H1 (cell line): ENCODE data around the gene TP63. TPM values are rescaled to one million over a fixed set of nuclear protein-coding genes. Genes with fewer than 3 reads are reported as not detected.

Experiments used
- CTCF ChIA-PET: fragments of 300-600 bp; sonication (Branson Sonifier 250); formaldehyde crosslinking; loops from one replicate; lab custom pipeline; 2021; ENCODE audit not compliant: partially characterized antibody; lab: Charles Lee
- POLR2A ChIA-PET: fragments of 300-600 bp; sonication (Branson Sonifier 250); formaldehyde crosslinking; loops from one replicate; lab custom pipeline; 2021; ENCODE audit warnings: inconsistent platforms; ENCODE audit not compliant: partially characterized antibody; lab: Charles Lee
- DNase-seq, 2 experiments: peaks; one replicate each; pipeline versions ENCODE4 v3.0.0 to v3.0.0-alpha.2; 2010 to 2022; ENCODE audit warnings: low spot score in 2 of 2, low read depth in 1 of 2, mixed read lengths in 1 of 2
- FAIRE-seq: peaks from 2 replicates; lab custom pipeline; 2011; peaks lifted over from hg19 to GRCh38; lab: Jason Lieb, UNC
- H2AFZ ChIP-seq: 2 replicates; pipeline ENCODE4 v1.8.1; 2012; ENCODE audit warnings: low read length, inconsistent platforms
- H2AK5ac ChIP-seq: 2 replicates; pipeline ENCODE4 v1.6.1; 2013; ENCODE audit warnings: low read depth, low read length
- H2BK120ac ChIP-seq: replicated peaks from 2 replicates; pipeline ENCODE3; 2013; ENCODE audit warnings: low read depth, low read length, inconsistent platforms
- H2BK12ac ChIP-seq: 2 replicates; pipeline ENCODE4 v1.6.1; 2013; ENCODE audit warnings: low read depth, low read length
- H2BK15ac ChIP-seq: 2 replicates; pipeline ENCODE4 v1.6.1; 2013; ENCODE audit warnings: low read length
- H2BK20ac ChIP-seq: 2 replicates; pipeline ENCODE4 v1.6.1; 2013; ENCODE audit warnings: low read length
- H2BK5ac ChIP-seq: 2 replicates; pipeline ENCODE4 v1.6.1; 2013; ENCODE audit warnings: low read depth, low read length
- H3K14ac ChIP-seq: 2 replicates; pipeline ENCODE4 v1.6.1; 2013; ENCODE audit warnings: inconsistent platforms; ENCODE audit not compliant: insufficient read length
- H3K18ac ChIP-seq: 2 replicates; pipeline ENCODE4 v1.6.1; 2013; ENCODE audit warnings: low read length; ENCODE audit errors: extremely low read depth
- H3K23ac ChIP-seq: 2 replicates; pipeline ENCODE4 v1.6.1; 2013; ENCODE audit warnings: inconsistent platforms; ENCODE audit not compliant: insufficient read length
- H3K23me2 ChIP-seq: 2 replicates; pipeline ENCODE4 v1.6.1; 2013; ENCODE audit warnings: low read depth, low read length
- H3K27ac ChIP-seq: 2 replicates; pipeline ENCODE4 v1.6.1; 2011; ENCODE audit warnings: low read depth, low read length, inconsistent platforms
- H3K27me3 ChIP-seq, 4 experiments: replicated peaks in 1 of 4; 1 replicate in 1 of 4; 2 replicates in 3 of 4; pipeline versions ENCODE4 v1.6.1 to v1.8.1; 2011 to 2013; ENCODE audit warnings: low read length in 3 of 4, mild to moderate bottlenecking in 3 of 4, inconsistent platforms in 2 of 4, mixed read lengths in 2 of 4, moderate library complexity in 1 of 4; ENCODE audit not compliant: control insufficient read depth in 3 of 4, insufficient read depth in 3 of 4; ENCODE audit errors: extremely low read depth in 1 of 4
- H3K36me3 ChIP-seq, 4 experiments: 2 replicates each; pipeline versions ENCODE4 v1.6.1 to v1.8.1; 2011 to 2013; ENCODE audit warnings: mild to moderate bottlenecking in 4 of 4, low read length in 3 of 4, moderate library complexity in 2 of 4, control low read depth in 1 of 4, inconsistent platforms in 1 of 4; ENCODE audit not compliant: insufficient read depth in 4 of 4, control insufficient read depth in 2 of 4
- H3K4ac ChIP-seq: replicated peaks from 2 replicates; pipeline ENCODE3; 2013; ENCODE audit warnings: low read length, low read depth, mixed read lengths, inconsistent platforms; ENCODE audit not compliant: insufficient read length
- H3K4me1 ChIP-seq, 4 experiments: replicated peaks in 1 of 4; 1 replicate in 1 of 4; 2 replicates in 3 of 4; pipeline versions ENCODE4 v1.6.1 to v1.8.1; 2011 to 2013; ENCODE audit warnings: low read length in 3 of 4, inconsistent platforms in 2 of 4, mixed read lengths in 1 of 4; ENCODE audit not compliant: insufficient read depth in 4 of 4, control insufficient read depth in 3 of 4
- H3K4me2 ChIP-seq, 2 experiments: 2 replicates each; pipeline versions ENCODE4 v1.6.1 to v1.8.1; 2011 to 2013; ENCODE audit warnings: low read depth in 2 of 2, low read length in 2 of 2, control low read depth in 1 of 2, inconsistent platforms in 1 of 2, mild to moderate bottlenecking in 1 of 2; ENCODE audit not compliant: insufficient read depth in 1 of 2
- H3K4me3 ChIP-seq, 4 experiments: fragments of 200-600, 300-600 bp in 1 of 4; sonication (generic), shearing (Covaris generic), sonication (Bioruptor Twin) in 1 of 4; 2 replicates each; pipeline versions ENCODE4 v1.5.1 to v1.8.1; 2011 to 2016; ENCODE audit warnings: low read length in 4 of 4, low read depth in 3 of 4, control low read depth in 2 of 4, inconsistent platforms in 2 of 4, mild to moderate bottlenecking in 2 of 4, mixed read lengths in 1 of 4, moderate library complexity in 1 of 4; ENCODE audit not compliant: insufficient read depth in 2 of 4; ENCODE audit errors: extremely low read depth in 1 of 4
- H3K56ac ChIP-seq: replicated peaks from 2 replicates; pipeline ENCODE3; 2013; ENCODE audit warnings: low read depth, mild to moderate bottlenecking, mixed read lengths, low read length, inconsistent platforms; ENCODE audit not compliant: insufficient read length
- H3K79me1 ChIP-seq: 2 replicates; pipeline ENCODE4 v1.6.1; 2013; ENCODE audit warnings: low read depth, low read length, control low read depth
- H3K79me2 ChIP-seq, 2 experiments: 2 replicates each; pipeline versions ENCODE4 v1.6.1 to v1.8.1; 2012 to 2013; ENCODE audit warnings: low read length in 2 of 2, mild to moderate bottlenecking in 2 of 2, inconsistent platforms in 1 of 2; ENCODE audit not compliant: insufficient read depth in 2 of 2, control insufficient read depth in 1 of 2
- H3K9ac ChIP-seq, 4 experiments: replicated peaks in 1 of 4; 1 replicate in 1 of 4; 2 replicates in 3 of 4; pipeline versions ENCODE4 v1.6.1 to v1.8.1; 2011 to 2013; ENCODE audit warnings: low read depth in 3 of 4, low read length in 3 of 4, control low read depth in 2 of 4, mild to moderate bottlenecking in 2 of 4, moderate library complexity in 2 of 4, inconsistent platforms in 1 of 4; ENCODE audit errors: extremely low read depth in 1 of 4
- H3K9me3 ChIP-seq, 2 experiments: 2 replicates each; pipeline versions ENCODE4 v1.6.1 to v1.8.1; 2012 to 2013; ENCODE audit warnings: mild to moderate bottlenecking in 2 of 2, moderate library complexity in 2 of 2, control low read depth in 1 of 2, inconsistent platforms in 1 of 2, low read depth in 1 of 2, low read length in 1 of 2, mixed read lengths in 1 of 2; ENCODE audit not compliant: insufficient read depth in 2 of 2
- H4K20me1 ChIP-seq, 2 experiments: replicated peaks in 1 of 2; 2 replicates each; pipeline versions ENCODE3 to v1.8.1; 2011 to 2013; ENCODE audit warnings: inconsistent platforms in 2 of 2, low read length in 2 of 2, mild to moderate bottlenecking in 1 of 2; ENCODE audit not compliant: insufficient read depth in 2 of 2, control insufficient read depth in 1 of 2
- H4K5ac ChIP-seq: 2 replicates; pipeline ENCODE4 v1.6.1; 2013; ENCODE audit warnings: low read length, low read depth, mixed read lengths, inconsistent platforms; ENCODE audit not compliant: insufficient read length
- H4K8ac ChIP-seq: 2 replicates; pipeline ENCODE4 v1.8.0; 2013; ENCODE audit warnings: mild to moderate bottlenecking, moderate library complexity, low read length, inconsistent platforms; ENCODE audit not compliant: insufficient read depth; ENCODE audit errors: extremely low read depth
- H4K91ac ChIP-seq: replicated peaks from 2 replicates; pipeline ENCODE3; 2013; ENCODE audit warnings: low read length, mixed read lengths, inconsistent platforms; ENCODE audit not compliant: insufficient read length
- ATF2 ChIP-seq: IDR thresholded peaks from 2 replicates; pipeline ENCODE4 v1.6.1; 2012; ENCODE audit warnings: low read length, inconsistent platforms
- CTCF ChIP-seq, 3 experiments: IDR thresholded peaks; 1 replicate in 2 of 3; 2 replicates in 1 of 3; pipeline versions ENCODE4 v1.5.1 to v1.6.1; 2011; ENCODE audit warnings: low read length in 3 of 3, mild to moderate bottlenecking in 3 of 3, inconsistent platforms in 2 of 3, low read depth in 1 of 3, moderate library complexity in 1 of 3; ENCODE audit not compliant: insufficient read depth in 1 of 3; ENCODE audit errors: control extremely low read depth in 1 of 3
- HDAC2 ChIP-seq, 2 experiments: fragments of 300-600 bp in 1 of 2; sonication (generic) in 1 of 2; IDR thresholded peaks; 2 replicates each; pipeline ENCODE4 v1.6.1; 2011 to 2012; ENCODE audit warnings: low read depth in 2 of 2, low read length in 2 of 2, mild to moderate bottlenecking in 2 of 2, moderate library complexity in 2 of 2, borderline replicate concordance in 1 of 2, inconsistent platforms in 1 of 2
- MAX ChIP-seq: IDR thresholded peaks from 2 replicates; pipeline ENCODE4 v1.6.1; 2012; ENCODE audit warnings: inconsistent platforms
- RAD21 ChIP-seq, 2 experiments: IDR thresholded peaks in 1 of 2; conservative IDR thresholded peaks in 1 of 2; 2 replicates each; pipeline ENCODE4 v1.6.1; 2011; ENCODE audit warnings: low read depth in 2 of 2, low read length in 2 of 2, improper control_type of control experiment in 1 of 2, inconsistent platforms in 1 of 2, mild to moderate bottlenecking in 1 of 2, moderate library complexity in 1 of 2
- RBBP5 ChIP-seq: IDR thresholded peaks from 2 replicates; pipeline ENCODE4 v1.7.1; 2012; ENCODE audit warnings: low read depth, mild to moderate bottlenecking, inconsistent platforms, low read length, moderate library complexity, borderline replicate concordance
- SUZ12 ChIP-seq: fragments of 200-600 bp; sonication (generic); IDR thresholded peaks from 2 replicates; pipeline ENCODE4 v1.6.1; 2012; ENCODE audit warnings: mild to moderate bottlenecking, inconsistent platforms, low read length, moderate library complexity, mixed read lengths
- ZNF274 ChIP-seq: IDR thresholded peaks from 2 replicates; pipeline ENCODE4 v1.7.0; 2012; ENCODE audit warnings: low read length, borderline replicate concordance; ENCODE audit errors: extremely low read depth
- WGBS, 2 experiments: shearing (Covaris generic) in 1 of 2; methylation state at CpG; one replicate each; pipeline versions ENCODE4 v1.1.6 to v1.1.7; 2013 to 2015; ENCODE audit warnings: low lambda C conversion rate in 2 of 2, mixed read lengths in 2 of 2, inconsistent platforms in 1 of 2, low coverage in 1 of 2, missing lambda C conversion rate in 1 of 2; ENCODE audit not compliant: insufficient replicate concordance in 2 of 2, insufficient coverage in 1 of 2, insufficient read length in 1 of 2; ENCODE audit errors: extremely low coverage in 1 of 2, missing lambda C conversion rate in 1 of 2; 5-methylcytosine and 5-hydroxymethylcytosine counted together
- polyA plus RNA-seq, 7 experiments: library from polyadenylated mRNA; depleted of rRNA in 3 of 7; stranded (reverse) in 5 of 7; unstranded in 2 of 7; fragments of >200 nt in 5 of 7; fragments of 200-250 nt in 2 of 7; gene quantifications; 1 replicate in 5 of 7; 2 replicates in 1 of 7; 4 replicates in 1 of 7; pipeline versions ENCODE4 v1.2.1 to v1.2.3, GENCODE V29; 2011 to 2013; ENCODE audit warnings: missing spikeins in 2 of 7, mixed read lengths in 2 of 7
- total RNA-seq: library from RNA; stranded (reverse); fragmentation: NEBNext Ultra II Directional; extraction: Animal tissue kit (Norgen Biotek cat#: 25700); gene quantifications from 2 replicates; pipeline ENCODE4 v1.2.1, GENCODE V29; 2021

Gene TP63
- total and polyA plus RNA-seq, 2 of the 8 experiments (the other 6 are each of a cell fraction or from before 2014, with no cell fraction given): not detected

DNA sequence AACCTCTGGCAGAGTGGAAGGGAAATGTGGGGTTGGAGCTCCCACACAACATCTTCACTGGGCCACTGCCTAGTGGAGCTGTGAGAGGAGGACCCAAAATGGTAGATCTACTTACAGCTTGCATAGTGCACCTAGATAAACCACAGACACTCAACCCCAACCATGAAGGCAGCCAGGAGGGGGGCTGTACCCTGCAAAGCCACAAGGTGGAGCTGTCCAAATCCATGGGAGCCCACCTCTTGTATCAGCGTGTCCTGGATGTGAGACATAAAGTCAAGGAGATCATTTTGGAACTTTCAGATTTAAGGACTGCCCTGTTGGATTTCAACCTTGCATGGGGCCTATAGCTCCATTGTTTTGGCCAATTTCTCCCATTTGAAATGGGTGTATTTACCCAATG, 20.9 kb downstream of the TP63 start:
- DNase-seq (peak in 1 of 2 experiments; percentile 86), FAIRE-seq (peak; percentile 70)
- H3K18ac ChIP-seq: no peak overlapping the region
- H2BK15ac ChIP-seq: 0 out of 2 replicates have a peak overlapping the region, but pooled peaks have one; percentile 29
- no peak overlapping the region for H3K14ac ChIP-seq
- no peak overlapping the region for H2BK20ac ChIP-seq
- no peak overlapping the region; the same call in 1 of the 2 replicates for H2AFZ ChIP-seq
- 33% methylated on average over 1 of the region's 1 CpG; no CpG with 5 or more reads in 1 of the 2 experiments for WGBS, 2 experiments
- no peak overlapping the region for H3K4me3 ChIP-seq
- no peak overlapping the region for H2BK5ac ChIP-seq
- no peak overlapping the region for H3K27ac ChIP-seq
- no peaks in the 10 kb centered on the region for H3K36me3 ChIP-seq
- no peaks in the 10 kb centered on the region for H3K4me1 ChIP-seq
- H2BK12ac ChIP-seq: no peak overlapping the region
- H3K4me2 ChIP-seq: no peak overlapping the region
- no peaks in the 10 kb centered on the region for H3K79me1 ChIP-seq
- H3K9me3 ChIP-seq: no peaks in the 10 kb centered on the region
- no peak overlapping the region for H4K5ac ChIP-seq
- no peak overlapping the region for H4K8ac ChIP-seq
- no peak overlapping the region for H2BK120ac ChIP-seq
- H3K27me3 ChIP-seq: no peaks in the 10 kb centered on the region
- no peak overlapping the region for H4K91ac ChIP-seq
- H3K23ac ChIP-seq: no peak overlapping the region
- H3K4ac ChIP-seq: no peak overlapping the region
- H4K20me1 ChIP-seq: no peaks in the 10 kb centered on the region
- POLR2A ChIA-PET: no interaction called here
- no peaks in the 10 kb centered on the region for H3K23me2 ChIP-seq
- no peak overlapping the region for H3K9ac ChIP-seq
- H3K79me2 ChIP-seq: no peaks in the 10 kb centered on the region
- CTCF ChIA-PET: interaction anchor here (0.7 to 2.4 kb wide), 39 partner anchors 9 to 402 kb away, joined by 3 to 24 read pairs (median 4); no protein-coding TSS in a partner anchor
- H2AK5ac ChIP-seq: no peak overlapping the region
- H3K56ac ChIP-seq: no peak overlapping the region
- no peak for TF ChIP-seq MAX
- TF ChIP-seq RAD21 (IDR thresholded peaks at IDR 0.05 in 1 of 2, conservative IDR thresholded peaks at IDR 0.05 in 1 of 2; ENCODE audit: low read depth in 2 of 2, low read length in 2 of 2): peak; percentile 72 to 77
- TF ChIP-seq RBBP5: no peak
- TF ChIP-seq ZNF274: no peak
- no peak for TF ChIP-seq SUZ12
- TF ChIP-seq HDAC2 (IDR thresholded peaks at IDR 0.05; ENCODE audit: borderline replicate concordance in 1 of 2, low read depth in 2 of 2, low read length in 2 of 2): no peak
- peak; percentile 72 to 88 (median 85) for TF ChIP-seq CTCF (IDR thresholded peaks at IDR 0.05; ENCODE audit: control extremely low read depth in 1 of 3, insufficient read depth in 1 of 3, low read depth in 1 of 3, low read length in 3 of 3)
- no peak for TF ChIP-seq ATF2
